Gastroesophageal sphincter (tissue), 3 donors: Measurements from ENCODE around the gene TRIO.

Experiments
- POLR2A ChIP-seq, 2 donors: fragments of 450-650 bp; IDR thresholded peaks; one replicate each; pipeline ENCODE4 v1.6.1; 2017; ENCODE audit warnings: antibody characterized with exemption in 2 of 2, mild to moderate bottlenecking in 2 of 2, moderate library complexity in 1 of 2
- TF ChIP-seq, protein P1 (sequence below), 4 experiments: fragments of 200-600 bp in 2 of 4; fragments of 450-650 bp in 2 of 4; sonication (generic) in 1 of 4; IDR thresholded peaks; one replicate each; pipeline ENCODE4 v1.5.1; 2017 to 2019; ENCODE audit warnings: antibody characterized with exemption in 4 of 4, mild to moderate bottlenecking in 2 of 4, moderate library complexity in 2 of 4

- TF ChIP-seq, protein P1, sequence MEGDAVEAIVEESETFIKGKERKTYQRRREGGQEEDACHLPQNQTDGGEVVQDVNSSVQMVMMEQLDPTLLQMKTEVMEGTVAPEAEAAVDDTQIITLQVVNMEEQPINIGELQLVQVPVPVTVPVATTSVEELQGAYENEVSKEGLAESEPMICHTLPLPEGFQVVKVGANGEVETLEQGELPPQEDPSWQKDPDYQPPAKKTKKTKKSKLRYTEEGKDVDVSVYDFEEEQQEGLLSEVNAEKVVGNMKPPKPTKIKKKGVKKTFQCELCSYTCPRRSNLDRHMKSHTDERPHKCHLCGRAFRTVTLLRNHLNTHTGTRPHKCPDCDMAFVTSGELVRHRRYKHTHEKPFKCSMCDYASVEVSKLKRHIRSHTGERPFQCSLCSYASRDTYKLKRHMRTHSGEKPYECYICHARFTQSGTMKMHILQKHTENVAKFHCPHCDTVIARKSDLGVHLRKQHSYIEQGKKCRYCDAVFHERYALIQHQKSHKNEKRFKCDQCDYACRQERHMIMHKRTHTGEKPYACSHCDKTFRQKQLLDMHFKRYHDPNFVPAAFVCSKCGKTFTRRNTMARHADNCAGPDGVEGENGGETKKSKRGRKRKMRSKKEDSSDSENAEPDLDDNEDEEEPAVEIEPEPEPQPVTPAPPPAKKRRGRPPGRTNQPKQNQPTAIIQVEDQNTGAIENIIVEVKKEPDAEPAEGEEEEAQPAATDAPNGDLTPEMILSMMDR (IDR thresholded peaks at IDR 0.05), result no peak
- no peak for TF ChIP-seq POLR2A (IDR thresholded peaks at IDR 0.05)
These were observed 118.1 kb downstream of the TRIO start for GRCh38 chr5:14261235-14261634.
